ENCODE data around the gene ADK. TPM values are rescaled to one million over a fixed set of nuclear protein-coding genes. Genes with fewer than 3 reads are reported as not detected.

The ADK gene
- total and polyA plus RNA-seq, 10 donors: 11.1 to 40.5 (median 32.1) TPM

GRCh38 chr10:74322565-74322964 lies 171.5 kb downstream of the ADK start:
- H3K27me3 ChIP-seq (replicated peaks in 1 of 7): no peaks in the 10 kb centered on the region
- no peak for DNase-seq
- H3K4me3 ChIP-seq: no peak overlapping the region
- no peaks in the 10 kb centered on the region for H3K4me1 ChIP-seq
- peaks cover 0 to 31% (median 27%) of the 10 kb centered on the region in 8 donors for H3K9me3 ChIP-seq
- intact Hi-C loops (cut with DNase I; ENCODE audit: low total_unique reads): no loop called here
- H3K27ac ChIP-seq: no peak overlapping the region
- TF ChIP-seq, protein P1, sequence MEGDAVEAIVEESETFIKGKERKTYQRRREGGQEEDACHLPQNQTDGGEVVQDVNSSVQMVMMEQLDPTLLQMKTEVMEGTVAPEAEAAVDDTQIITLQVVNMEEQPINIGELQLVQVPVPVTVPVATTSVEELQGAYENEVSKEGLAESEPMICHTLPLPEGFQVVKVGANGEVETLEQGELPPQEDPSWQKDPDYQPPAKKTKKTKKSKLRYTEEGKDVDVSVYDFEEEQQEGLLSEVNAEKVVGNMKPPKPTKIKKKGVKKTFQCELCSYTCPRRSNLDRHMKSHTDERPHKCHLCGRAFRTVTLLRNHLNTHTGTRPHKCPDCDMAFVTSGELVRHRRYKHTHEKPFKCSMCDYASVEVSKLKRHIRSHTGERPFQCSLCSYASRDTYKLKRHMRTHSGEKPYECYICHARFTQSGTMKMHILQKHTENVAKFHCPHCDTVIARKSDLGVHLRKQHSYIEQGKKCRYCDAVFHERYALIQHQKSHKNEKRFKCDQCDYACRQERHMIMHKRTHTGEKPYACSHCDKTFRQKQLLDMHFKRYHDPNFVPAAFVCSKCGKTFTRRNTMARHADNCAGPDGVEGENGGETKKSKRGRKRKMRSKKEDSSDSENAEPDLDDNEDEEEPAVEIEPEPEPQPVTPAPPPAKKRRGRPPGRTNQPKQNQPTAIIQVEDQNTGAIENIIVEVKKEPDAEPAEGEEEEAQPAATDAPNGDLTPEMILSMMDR (IDR thresholded peaks at IDR 0.05 in 8 of 11, conservative IDR thresholded peaks at IDR 0.05 in 3 of 11): no peak
- H3K36me3 ChIP-seq: peaks cover 0 to 42% (median 3%) of the 10 kb centered on the region in 6 donors

DNA sequence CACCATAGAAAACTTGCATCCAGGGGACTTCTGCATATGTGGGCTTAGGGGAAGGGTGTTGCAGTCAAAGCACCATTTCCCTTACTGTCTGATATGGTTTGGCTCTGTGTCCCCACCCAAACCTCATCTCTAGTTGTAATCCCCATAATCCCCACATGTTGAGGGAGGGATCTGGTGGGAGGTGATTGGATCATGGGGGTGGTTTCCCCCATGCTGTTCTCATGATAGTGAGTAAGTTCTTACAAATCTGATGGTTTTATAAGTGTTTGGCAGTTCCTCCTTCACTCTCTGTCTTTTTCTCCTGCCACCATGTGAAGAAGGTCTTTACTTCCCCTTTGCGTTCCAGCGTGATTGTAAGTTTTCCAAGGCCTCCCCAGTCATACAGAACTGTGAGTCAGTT lies 177.4 kb downstream of the ADK start:
- no peaks in the 10 kb centered on the region for H3K27me3 ChIP-seq (replicated peaks in 1 of 7)
- no peaks in the 10 kb centered on the region for H3K9me3 ChIP-seq
- H3K36me3 ChIP-seq: peaks cover 0 to 18% (median 2%) of the 10 kb centered on the region in 6 donors
- no peak overlapping the region for H3K4me3 ChIP-seq
- TF ChIP-seq, protein P1 (IDR thresholded peaks at IDR 0.05 in 8 of 11, conservative IDR thresholded peaks at IDR 0.05 in 3 of 11): no peak
- no peak for TF ChIP-seq POLR2A (IDR thresholded peaks at IDR 0.05)
- TF ChIP-seq POLR2AphosphoS5 (IDR thresholded peaks at IDR 0.05): no peak
- DNase-seq: no peak
- intact Hi-C loops (cut with DNase I; ENCODE audit: low total_unique reads): no loop called here
- WGBS, 5 donors: 45 to 85% (median 66%) methylated on average over 2 of the region's 2 CpGs
- H3K4me1 ChIP-seq: peaks cover 0 to 3% (median 0%) of the 10 kb centered on the region in 6 donors
- no peak overlapping the region for H3K27ac ChIP-seq

- 76 to 90% (median 87%) methylated on average over 2 of the region's 2 CpGs for WGBS, 5 donors
- intact Hi-C loops (cut with DNase I; ENCODE audit: low total_unique reads): no loop called here
Measured at GRCh38 chr10:74329873-74330272, 178.9 kb downstream of the ADK start.

GRCh38 chr10:74330646-74331045 lies 179.6 kb downstream of the ADK start:
- no peak overlapping the region for H3K4me3 ChIP-seq
- no peak for DNase-seq
- no peaks in the 10 kb centered on the region for H3K27me3 ChIP-seq (replicated peaks in 1 of 7)
- 97 to 100% (median 100%) methylated on average over 3 of the region's 3 CpGs for WGBS, 5 donors
- H3K9me3 ChIP-seq: peaks cover 0 to 4% (median 0%) of the 10 kb centered on the region in 8 donors
- TF ChIP-seq, protein P1 (IDR thresholded peaks at IDR 0.05 in 8 of 11, conservative IDR thresholded peaks at IDR 0.05 in 3 of 11): no peak
- TF ChIP-seq POLR2A (IDR thresholded peaks at IDR 0.05): no peak
- TF ChIP-seq POLR2AphosphoS5 (IDR thresholded peaks at IDR 0.05): no peak
- peaks cover 0 to 18% (median 2%) of the 10 kb centered on the region in 6 donors for H3K36me3 ChIP-seq
- H3K27ac ChIP-seq: no peak overlapping the region
- peaks cover 0 to 3% (median 0%) of the 10 kb centered on the region in 6 donors for H3K4me1 ChIP-seq
- intact Hi-C loops (cut with DNase I; ENCODE audit: low total_unique reads): no loop called here

More at GRCh38 chr10:74329873-74330272, 178.9 kb downstream of the ADK start:
- H3K36me3 ChIP-seq: peaks cover 0 to 18% (median 2%) of the 10 kb centered on the region in 6 donors
- no peak for DNase-seq
- TF ChIP-seq POLR2A (IDR thresholded peaks at IDR 0.05) (no peak), POLR2AphosphoS5 (IDR thresholded peaks at IDR 0.05) (no peak)
- TF ChIP-seq, protein P1 (IDR thresholded peaks at IDR 0.05 in 8 of 11, conservative IDR thresholded peaks at IDR 0.05 in 3 of 11): no peak
- no peak overlapping the region for H3K27ac ChIP-seq
- peaks cover 0 to 3% (median 0%) of the 10 kb centered on the region in 6 donors for H3K4me1 ChIP-seq
- no peaks in the 10 kb centered on the region for H3K27me3 ChIP-seq (replicated peaks in 1 of 7)
- H3K4me3 ChIP-seq: no peak overlapping the region
- peaks cover 0 to 4% (median 0%) of the 10 kb centered on the region in 8 donors for H3K9me3 ChIP-seq
